ENCODE results near the gene MNS1. TPM values are rescaled to one million over a fixed set of nuclear protein-coding genes. Genes with fewer than 3 reads are reported as not detected.

The MNS1 gene
- total and polyA plus RNA-seq, 2 of the 13 experiments (the other 11 are each of a cell fraction or from before 2014, with no cell fraction given) = 0.22 to 1.7 TPM

DNA sequence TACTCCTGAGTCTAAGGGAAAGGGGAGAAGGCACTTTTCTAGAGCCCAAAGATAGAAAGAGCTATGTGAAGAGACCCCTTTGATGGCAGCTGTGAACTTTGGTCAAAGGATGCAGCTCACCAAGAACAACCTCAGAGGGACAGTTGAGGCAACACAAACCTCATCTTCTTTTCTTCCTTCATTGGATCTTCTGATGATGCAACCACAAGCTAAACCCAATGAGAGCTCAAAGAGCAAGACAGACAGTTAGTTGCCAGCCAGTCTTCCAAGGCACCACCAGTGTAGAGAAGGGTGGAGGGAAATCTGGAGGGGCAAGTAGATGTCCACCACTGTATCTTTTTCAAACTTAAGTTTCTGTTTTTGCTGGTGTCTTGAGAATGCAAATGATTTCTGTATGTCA lies 10.4 kb upstream of the MNS1 start:
- ATAC-seq = no peak
- ChIA-PET CTCF (ENCODE audit: low intra/inter-chr PET ratio, low total read pairs) (no interaction called here), POLR2A (no interaction called here)
- Histone ChIP-seq H3K9me3 (ENCODE audit: low read length) (no peaks in the 10 kb centered on the region), H2AFZ (ENCODE audit: low read length) (no peak overlapping the region), H3K27ac (ENCODE audit: extremely low read length, insufficient read depth, low read length) (no peak overlapping the region), H3K36me3 (replicated peaks in 1 of 2; ENCODE audit: control insufficient read depth in 1 of 2, insufficient read depth in 2 of 2, low read length in 2 of 2) (no peaks in the 10 kb centered on the region), H3K27me3 (ENCODE audit: control insufficient read depth in 1 of 2, insufficient read depth in 2 of 2, low read length in 2 of 2) (no peaks in the 10 kb centered on the region), H3K79me2 (ENCODE audit: insufficient read depth, low read length) (no peaks in the 10 kb centered on the region), H3K9ac (ENCODE audit: insufficient read depth, low read depth, low read length) (no peak overlapping the region), H3K4me1 (ENCODE audit: insufficient read depth, low read length) (no peaks in the 10 kb centered on the region), H3K4me3 (replicated peaks in 1 of 3; ENCODE audit: insufficient read depth in 1 of 3, low read depth in 2 of 3, low read length in 3 of 3) (no peak overlapping the region), H3K4me2 (ENCODE audit: low read depth, low read length) (no peak overlapping the region), H4K20me1 (ENCODE audit: insufficient read depth, low read length) (no peaks in the 10 kb centered on the region)
- in situ Hi-C loops (cut with HindIII; ENCODE audit: extremely low pct_ligation_motif_present, low pct_unique_long_range_greater_than_20kb) (loop anchor here (25.0 kb wide), 2 partner anchors 712 to 1062 kb away; no protein-coding TSS in a partner anchor), intact Hi-C loops (cut with micrococcal nuclease; ENCODE audit: unreplicated experiment) (no loop called here)
- no peak for FAIRE-seq
- DNase-seq (ENCODE audit: low spot score) = no peak
- TF ChIP-seq ADNP (CRISPR knock-in tag; IDR thresholded peaks at IDR 0.05) = no peak
- TF ChIP-seq, protein P1, sequence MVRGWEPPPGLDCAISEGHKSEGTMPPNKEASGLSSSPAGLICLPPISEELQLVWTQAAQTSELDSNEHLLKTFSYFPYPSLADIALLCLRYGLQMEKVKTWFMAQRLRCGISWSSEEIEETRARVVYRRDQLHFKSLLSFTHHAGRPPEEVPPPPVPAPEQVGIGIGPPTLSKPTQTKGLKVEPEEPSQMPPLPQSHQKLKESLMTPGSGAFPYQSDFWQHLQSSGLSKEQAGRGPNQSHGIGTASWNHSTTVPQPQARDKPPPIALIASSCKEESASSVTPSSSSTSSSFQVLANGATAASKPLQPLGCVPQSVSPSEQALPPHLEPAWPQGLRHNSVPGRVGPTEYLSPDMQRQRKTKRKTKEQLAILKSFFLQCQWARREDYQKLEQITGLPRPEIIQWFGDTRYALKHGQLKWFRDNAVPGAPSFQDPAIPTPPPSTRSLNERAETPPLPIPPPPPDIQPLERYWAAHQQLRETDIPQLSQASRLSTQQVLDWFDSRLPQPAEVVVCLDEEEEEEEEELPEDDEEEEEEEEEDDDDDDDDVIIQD (CRISPR knock-in tag; IDR thresholded peaks at IDR 0.05; ENCODE audit: low read depth) = no peak
- TF ChIP-seq, protein P2, sequence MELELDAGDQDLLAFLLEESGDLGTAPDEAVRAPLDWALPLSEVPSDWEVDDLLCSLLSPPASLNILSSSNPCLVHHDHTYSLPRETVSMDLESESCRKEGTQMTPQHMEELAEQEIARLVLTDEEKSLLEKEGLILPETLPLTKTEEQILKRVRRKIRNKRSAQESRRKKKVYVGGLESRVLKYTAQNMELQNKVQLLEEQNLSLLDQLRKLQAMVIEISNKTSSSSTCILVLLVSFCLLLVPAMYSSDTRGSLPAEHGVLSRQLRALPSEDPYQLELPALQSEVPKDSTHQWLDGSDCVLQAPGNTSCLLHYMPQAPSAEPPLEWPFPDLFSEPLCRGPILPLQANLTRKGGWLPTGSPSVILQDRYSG (CRISPR knock-in tag; IDR thresholded peaks at IDR 0.05) = no peak
- TF ChIP-seq ZNF768 (CRISPR knock-in tag; IDR thresholded peaks at IDR 0.05) = no peak
- BruUV-seq (replicated peaks) = no TSS peak

DNA sequence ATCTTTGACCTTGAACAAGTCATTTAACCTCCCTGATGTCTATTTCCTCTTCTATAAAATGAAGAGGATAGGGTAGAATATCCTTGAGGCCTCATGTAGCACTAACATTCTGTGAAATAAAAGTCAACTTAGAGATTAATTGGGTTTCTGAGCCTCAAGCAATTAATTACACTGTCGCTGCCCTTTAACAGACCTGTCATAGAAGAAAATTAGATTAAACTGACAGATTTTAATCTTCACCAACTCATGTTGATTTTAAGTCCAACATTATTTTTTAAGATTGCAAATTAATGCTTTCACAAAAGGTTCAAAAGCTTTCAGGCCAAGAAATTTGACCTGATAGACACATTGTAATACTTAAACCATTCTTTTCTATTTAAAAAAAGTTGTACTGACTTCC lies 8.1 kb upstream of the MNS1 start:
- ChIA-PET CTCF (ENCODE audit: low intra/inter-chr PET ratio, low total read pairs) (no interaction called here), POLR2A (no interaction called here)
- Histone ChIP-seq H3K36me3 (replicated peaks in 1 of 2; ENCODE audit: control insufficient read depth in 1 of 2, insufficient read depth in 2 of 2, low read length in 2 of 2) (no peaks in the 10 kb centered on the region), H2AFZ (ENCODE audit: low read length) (no peak overlapping the region), H3K4me1 (ENCODE audit: insufficient read depth, low read length) (peaks cover 15% of the 10 kb centered on the region), H3K4me2 (ENCODE audit: low read depth, low read length) (no peak overlapping the region), H3K9me3 (ENCODE audit: low read length) (no peaks in the 10 kb centered on the region), H3K79me2 (ENCODE audit: insufficient read depth, low read length) (no peaks in the 10 kb centered on the region), H4K20me1 (ENCODE audit: insufficient read depth, low read length) (no peaks in the 10 kb centered on the region), H3K27ac (ENCODE audit: extremely low read length, insufficient read depth, low read length) (no peak overlapping the region), H3K27me3 (ENCODE audit: control insufficient read depth in 1 of 2, insufficient read depth in 2 of 2, low read length in 2 of 2) (no peaks in the 10 kb centered on the region), H3K9ac (ENCODE audit: insufficient read depth, low read depth, low read length) (no peak overlapping the region), H3K4me3 (replicated peaks in 1 of 3; ENCODE audit: insufficient read depth in 1 of 3, low read depth in 2 of 3, low read length in 3 of 3) (no peak overlapping the region)
- no TSS peak for BruUV-seq (replicated peaks)
- no peak for ATAC-seq
- no peak for DNase-seq (ENCODE audit: low spot score)
- in situ Hi-C loops (cut with HindIII; ENCODE audit: extremely low pct_ligation_motif_present, low pct_unique_long_range_greater_than_20kb) = no loop called here
- no peak for FAIRE-seq
- intact Hi-C loops (cut with micrococcal nuclease; ENCODE audit: unreplicated experiment) = no loop called here
- 44% methylated on average over 1 of the region's 1 CpG for WGBS (ENCODE audit: low lambda C conversion rate)
- TF ChIP-seq ATRX (CRISPR knock-in tag; IDR thresholded peaks at IDR 0.05; ENCODE audit: borderline replicate concordance) (no peak), REXO4 (CRISPR knock-in tag; IDR thresholded peaks at IDR 0.05; ENCODE audit: borderline replicate concordance) (no peak), NFE2 (CRISPR knock-in tag; IDR thresholded peaks at IDR 0.05) (no peak), ZNF792 (CRISPR knock-in tag; IDR thresholded peaks at IDR 0.05) (no peak), GABPB1 (CRISPR knock-in tag; IDR thresholded peaks at IDR 0.05) (no peak), HMG20A (CRISPR knock-in tag; IDR thresholded peaks at IDR 0.05; ENCODE audit: borderline replicate concordance) (no peak), REPIN1 (CRISPR knock-in tag; IDR thresholded peaks at IDR 0.05; ENCODE audit: borderline replicate concordance, low read depth) (no peak), ZNF207 (IDR thresholded peaks at IDR 0.05; ENCODE audit: borderline replicate concordance) (no peak), ZNF235 (CRISPR knock-in tag; IDR thresholded peaks at IDR 0.05; ENCODE audit: borderline replicate concordance) (no peak), ZNF274 (CRISPR knock-in tag; IDR thresholded peaks at IDR 0.05) (no peak), CREB1 (IDR thresholded peaks at IDR 0.05) (no peak), CREB1 (CRISPR knock-in tag; IDR thresholded peaks at IDR 0.05) (no peak), ZNF354B (CRISPR knock-in tag; IDR thresholded peaks at IDR 0.05) (no peak)
- TF ChIP-seq, protein P3, sequence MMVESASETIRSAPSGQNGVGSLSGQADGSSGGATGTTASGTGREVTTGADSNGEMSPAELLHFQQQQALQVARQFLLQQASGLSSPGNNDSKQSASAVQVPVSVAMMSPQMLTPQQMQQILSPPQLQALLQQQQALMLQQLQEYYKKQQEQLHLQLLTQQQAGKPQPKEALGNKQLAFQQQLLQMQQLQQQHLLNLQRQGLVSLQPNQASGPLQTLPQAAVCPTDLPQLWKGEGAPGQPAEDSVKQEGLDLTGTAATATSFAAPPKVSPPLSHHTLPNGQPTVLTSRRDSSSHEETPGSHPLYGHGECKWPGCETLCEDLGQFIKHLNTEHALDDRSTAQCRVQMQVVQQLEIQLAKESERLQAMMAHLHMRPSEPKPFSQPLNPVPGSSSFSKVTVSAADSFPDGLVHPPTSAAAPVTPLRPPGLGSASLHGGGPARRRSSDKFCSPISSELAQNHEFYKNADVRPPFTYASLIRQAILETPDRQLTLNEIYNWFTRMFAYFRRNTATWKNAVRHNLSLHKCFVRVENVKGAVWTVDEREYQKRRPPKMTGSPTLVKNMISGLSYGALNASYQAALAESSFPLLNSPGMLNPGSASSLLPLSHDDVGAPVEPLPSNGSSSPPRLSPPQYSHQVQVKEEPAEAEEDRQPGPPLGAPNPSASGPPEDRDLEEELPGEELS (CRISPR knock-in tag; IDR thresholded peaks at IDR 0.05) = no peak
